ENCODE results near the gene GSDMA. TPM values are rescaled to one million over a fixed set of nuclear protein-coding genes. Genes with fewer than 3 reads are reported as not detected.
A peak's percentile ranks its signal among the peaks of the same experiment; 100 is the strongest.

Gene GSDMA
- total and polyA plus RNA-seq, 2 experiments from 2014 or later, result 0.08 TPM; not detected in 1

- no peaks in the 10 kb centered on the region for H3K9me3 ChIP-seq (ENCODE audit: low read depth)
Measured at GRCh38 chr17:39927929-39928857, 34.6 kb upstream of the GSDMA start.

GRCh38 chr17:39928858-39929645, 33.8 kb upstream of the GSDMA start:
- Histone ChIP-seq H3K4me1 (ENCODE audit: insufficient read depth) (peaks cover 20% of the 10 kb centered on the region), H2AFZ (no peak overlapping the region), H3K79me2 (peaks cover 28% of the 10 kb centered on the region), H4K20me1 (ENCODE audit: insufficient read depth, poor library complexity, severe bottlenecking) (peaks cover 16% of the 10 kb centered on the region), H3K27me3 (no peaks in the 10 kb centered on the region), H3K9me3 (ENCODE audit: low read depth) (no peaks in the 10 kb centered on the region), H3K4me3 (no peak overlapping the region), H3K36me3 (replicated peaks; ENCODE audit: insufficient read depth, low read depth) (no peaks in the 10 kb centered on the region), H3K9me2 (replicated peaks; ENCODE audit: insufficient read depth) (no peaks in the 10 kb centered on the region), H3K27ac (peak overlapping the region; percentile 94), H3K4me2 (peak overlapping the region; percentile 77)
- 81% methylated on average over 8 of the region's 8 CpGs for WGBS (ENCODE audit: low lambda C conversion rate, missing lambda C conversion rate)
- no peak for DNase-seq (ENCODE audit: low spot score)
- TF ChIP-seq EZH2 (IDR thresholded peaks at IDR 0.05; ENCODE audit: borderline replicate concordance) (no peak), EZH2phosphoT487 (IDR thresholded peaks at IDR 0.05; ENCODE audit: low read depth, severe bottlenecking, unreplicated experiment) (no peak)
- TF ChIP-seq, protein P1, sequence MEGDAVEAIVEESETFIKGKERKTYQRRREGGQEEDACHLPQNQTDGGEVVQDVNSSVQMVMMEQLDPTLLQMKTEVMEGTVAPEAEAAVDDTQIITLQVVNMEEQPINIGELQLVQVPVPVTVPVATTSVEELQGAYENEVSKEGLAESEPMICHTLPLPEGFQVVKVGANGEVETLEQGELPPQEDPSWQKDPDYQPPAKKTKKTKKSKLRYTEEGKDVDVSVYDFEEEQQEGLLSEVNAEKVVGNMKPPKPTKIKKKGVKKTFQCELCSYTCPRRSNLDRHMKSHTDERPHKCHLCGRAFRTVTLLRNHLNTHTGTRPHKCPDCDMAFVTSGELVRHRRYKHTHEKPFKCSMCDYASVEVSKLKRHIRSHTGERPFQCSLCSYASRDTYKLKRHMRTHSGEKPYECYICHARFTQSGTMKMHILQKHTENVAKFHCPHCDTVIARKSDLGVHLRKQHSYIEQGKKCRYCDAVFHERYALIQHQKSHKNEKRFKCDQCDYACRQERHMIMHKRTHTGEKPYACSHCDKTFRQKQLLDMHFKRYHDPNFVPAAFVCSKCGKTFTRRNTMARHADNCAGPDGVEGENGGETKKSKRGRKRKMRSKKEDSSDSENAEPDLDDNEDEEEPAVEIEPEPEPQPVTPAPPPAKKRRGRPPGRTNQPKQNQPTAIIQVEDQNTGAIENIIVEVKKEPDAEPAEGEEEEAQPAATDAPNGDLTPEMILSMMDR (IDR thresholded peaks at IDR 0.05; ENCODE audit: poor library complexity), result no peak

More at GRCh38 chr17:39927929-39928857, 34.6 kb upstream of the GSDMA start:
- Histone ChIP-seq H3K4me3 (peak overlapping the region; percentile 21), H3K9me2 (replicated peaks; ENCODE audit: insufficient read depth) (no peaks in the 10 kb centered on the region), H3K27ac (peak overlapping the region; percentile 94), H3K79me2 (peaks cover 36% of the 10 kb centered on the region), H4K20me1 (ENCODE audit: insufficient read depth, poor library complexity, severe bottlenecking) (peaks cover 20% of the 10 kb centered on the region), H3K4me2 (peak overlapping the region; percentile 77), H3K27me3 (no peaks in the 10 kb centered on the region), H2AFZ (peak overlapping the region; percentile 85), H3K4me1 (ENCODE audit: insufficient read depth) (peaks cover 20% of the 10 kb centered on the region), H3K36me3 (replicated peaks; ENCODE audit: insufficient read depth, low read depth) (no peaks in the 10 kb centered on the region)
- peak; percentile 54 for DNase-seq (ENCODE audit: low spot score)
- whole genome bisulfite sequencing (ENCODE audit: low lambda C conversion rate, missing lambda C conversion rate), result 49% methylated on average over 17 of the region's 17 CpGs
- TF ChIP-seq EZH2phosphoT487 (IDR thresholded peaks at IDR 0.05; ENCODE audit: low read depth, severe bottlenecking, unreplicated experiment) (no peak), EZH2 (IDR thresholded peaks at IDR 0.05; ENCODE audit: borderline replicate concordance) (no peak)
- TF ChIP-seq, protein P1 (IDR thresholded peaks at IDR 0.05; ENCODE audit: poor library complexity), result no peak

DNA sequence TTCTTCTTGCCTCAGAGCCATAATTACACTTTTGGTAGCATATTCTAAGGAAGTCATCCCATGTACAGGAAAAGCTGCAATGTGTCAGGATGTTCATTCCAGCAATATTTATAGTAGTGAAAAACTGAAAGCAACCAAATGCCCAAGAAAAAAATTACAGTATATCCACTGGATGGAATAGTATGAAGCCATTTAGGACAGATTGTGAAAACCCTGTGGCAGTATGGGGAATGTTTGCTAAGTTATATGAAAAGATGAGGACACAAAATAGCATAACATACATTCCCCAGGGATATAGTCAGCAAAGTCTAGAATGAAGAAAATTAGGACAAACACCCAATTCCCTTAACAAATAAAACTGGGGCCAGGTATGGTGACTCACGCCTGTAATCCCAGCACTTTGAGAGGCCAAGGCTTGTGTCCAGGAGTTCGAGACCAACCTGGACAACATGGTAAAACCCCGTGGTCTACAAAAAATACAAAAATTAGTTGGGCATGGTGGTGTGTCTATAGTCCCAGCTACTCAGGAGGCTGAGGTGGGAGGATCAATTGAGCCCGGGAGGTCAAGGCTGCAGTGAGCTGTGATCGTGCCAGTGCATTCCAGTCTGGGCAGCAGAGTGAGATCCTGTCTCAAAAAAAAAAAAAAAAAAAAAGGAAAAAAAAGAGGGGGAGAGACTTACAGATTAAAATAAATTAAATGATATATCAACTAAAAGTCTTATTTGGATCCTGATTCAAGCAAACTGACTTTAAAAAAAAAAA, 33.0 kb upstream of the GSDMA start:
- Histone ChIP-seq H3K9me3 (ENCODE audit: low read depth) (no peaks in the 10 kb centered on the region), H3K27me3 (no peaks in the 10 kb centered on the region), H4K20me1 (ENCODE audit: insufficient read depth, poor library complexity, severe bottlenecking) (peaks cover 15% of the 10 kb centered on the region), H3K9me2 (replicated peaks; ENCODE audit: insufficient read depth) (no peaks in the 10 kb centered on the region), H3K4me3 (no peak overlapping the region), H3K36me3 (replicated peaks; ENCODE audit: insufficient read depth, low read depth) (no peaks in the 10 kb centered on the region), H3K4me2 (no peak overlapping the region), H3K4me1 (ENCODE audit: insufficient read depth) (peaks cover 20% of the 10 kb centered on the region), H3K79me2 (peaks cover 21% of the 10 kb centered on the region), H3K27ac (peak overlapping the region; percentile 94), H2AFZ (no peak overlapping the region)
- TF ChIP-seq EZH2 (IDR thresholded peaks at IDR 0.05; ENCODE audit: borderline replicate concordance) (no peak), EZH2phosphoT487 (IDR thresholded peaks at IDR 0.05; ENCODE audit: low read depth, severe bottlenecking, unreplicated experiment) (no peak)
- TF ChIP-seq, protein P1 (IDR thresholded peaks at IDR 0.05; ENCODE audit: poor library complexity), result no peak
- 89% methylated on average over 5 of the region's 5 CpGs for WGBS (ENCODE audit: low lambda C conversion rate, missing lambda C conversion rate)
- DNase-seq (ENCODE audit: low spot score), result no peak
